SU-DHL-6 (cell line): ENCODE measurements around the gene PLCH1.

Source experiments
- H2AFZ ChIP-seq: fragments of 200-600 bp; sonication (generic); 2 replicates; pipeline ENCODE4 v1.6.1; 2014; ENCODE audit warnings: low read depth, mild to moderate bottlenecking, moderate library complexity, mixed read lengths, antibody characterized with exemption, low read length; ENCODE audit not compliant: severe bottlenecking
- H3F3A ChIP-seq: fragments of 200-600 bp; shearing (Covaris generic); 2 replicates; pipeline ENCODE4 v1.6.0; 2016; ENCODE audit warnings: antibody characterized with exemption, mild to moderate bottlenecking; ENCODE audit not compliant: insufficient read depth
- H3K27ac ChIP-seq: fragments of 200-600 bp; sonication (generic); 2 replicates; pipeline ENCODE4 v1.5.1; 2016; ENCODE audit warnings: low read depth, mild to moderate bottlenecking, low read length, moderate library complexity, mixed read lengths
- H3K27me3 ChIP-seq: fragments of 200-600 bp; sonication (generic), shearing (Covaris generic); 2 replicates; pipeline ENCODE4 v1.6.0; 2014; ENCODE audit warnings: mild to moderate bottlenecking, low read length
- H3K36me3 ChIP-seq: fragments of 200-600 bp; sonication (generic); 2 replicates; pipeline ENCODE4 v1.6.1; 2014; ENCODE audit warnings: mild to moderate bottlenecking, low read length, mixed read lengths
- H3K4me2 ChIP-seq: fragments of 300-600, 200-600 bp; shearing (Covaris generic), sonication (generic); 2 replicates; pipeline ENCODE4 v1.6.0; 2014; ENCODE audit warnings: low read length, low read depth, mild to moderate bottlenecking; ENCODE audit not compliant: poor library complexity, severe bottlenecking
- H3K4me3 ChIP-seq: fragments of 200-600 bp; sonication (generic); 2 replicates; pipeline ENCODE4 v1.5.1; 2014; ENCODE audit warnings: antibody characterized with exemption, low read length, mild to moderate bottlenecking, mixed read lengths; ENCODE audit not compliant: insufficient read depth, poor library complexity, severe bottlenecking
- H3K79me2 ChIP-seq: fragments of 200-600 bp; sonication (generic); 2 replicates; pipeline ENCODE4 v1.6.1; 2014; ENCODE audit warnings: mild to moderate bottlenecking, low read length, moderate library complexity; ENCODE audit not compliant: insufficient read depth
- H3K9ac ChIP-seq: fragments of 200-600 bp; sonication (generic); 2 replicates; pipeline ENCODE4 v1.7.0; 2014; ENCODE audit warnings: mild to moderate bottlenecking, low read length
- H3K9me2 ChIP-seq: fragments of 200-600 bp; sonication (generic); replicated peaks from 2 replicates; pipeline ENCODE4 v1.6.1; 2014; ENCODE audit warnings: low read length; ENCODE audit not compliant: insufficient read depth
- H3K9me3 ChIP-seq: fragments of 200-600 bp; sonication (generic); 2 replicates; pipeline ENCODE4 v1.6.1; 2014; ENCODE audit warnings: low read length, mixed read lengths; ENCODE audit not compliant: insufficient read depth
- H4K20me1 ChIP-seq: fragments of 200-600 bp; sonication (generic); 2 replicates; pipeline ENCODE4 v1.6.1; 2014; ENCODE audit warnings: low read depth, mild to moderate bottlenecking, antibody characterized with exemption, low read length, moderate library complexity, mixed read lengths
- CTCF ChIP-seq: fragments of 200-600 bp; sonication (generic); IDR thresholded peaks from one replicate; pipeline ENCODE4 v1.5.1; 2017; ENCODE audit warnings: antibody characterized with exemption, mild to moderate bottlenecking, low read length, moderate library complexity; ENCODE audit not compliant: insufficient read depth, poor library complexity, severe bottlenecking
- EZH2phosphoT487 ChIP-seq: fragments of 200-600 bp; sonication (generic), shearing (Covaris generic); conservative IDR thresholded peaks from 2 replicates; pipeline ENCODE4 v1.6.1; 2018; ENCODE audit warnings: mild to moderate bottlenecking, antibody characterized with exemption, low read length, moderate library complexity, mixed read lengths

The PLCH1 gene

GRCh38 chr3:155585384-155585783, 159.5 kb downstream of the PLCH1 start:
- Histone ChIP-seq H3K4me2 (no peak overlapping the region), H4K20me1 (no peaks in the 10 kb centered on the region), H3K9me2 (no peaks in the 10 kb centered on the region), H3K9me3 (no peaks in the 10 kb centered on the region), H3K9ac (no peak overlapping the region), H2AFZ (no peak overlapping the region), H3F3A (no peaks in the 10 kb centered on the region), H3K4me3 (no peak overlapping the region), H3K79me2 (no peaks in the 10 kb centered on the region), H3K36me3 (no peaks in the 10 kb centered on the region), H3K27ac (no peak overlapping the region), H3K27me3 (no peaks in the 10 kb centered on the region)
- no peak for TF ChIP-seq EZH2phosphoT487
- TF ChIP-seq CTCF = no peak

GRCh38 chr3:155581579-155581978, 163.3 kb downstream of the PLCH1 start:
- Histone ChIP-seq H3K36me3 (no peaks in the 10 kb centered on the region), H3K9me2 (no peaks in the 10 kb centered on the region), H3K9me3 (no peaks in the 10 kb centered on the region), H3K4me3 (no peak overlapping the region), H3K27ac (no peak overlapping the region), H3K9ac (no peak overlapping the region), H4K20me1 (no peaks in the 10 kb centered on the region), H3K27me3 (no peaks in the 10 kb centered on the region), H3K79me2 (no peaks in the 10 kb centered on the region), H2AFZ (no peak overlapping the region), H3F3A (no peaks in the 10 kb centered on the region), H3K4me2 (no peak overlapping the region)
- no peak for TF ChIP-seq CTCF
- TF ChIP-seq EZH2phosphoT487 = no peak

- no peak overlapping the region for H3K27ac ChIP-seq
- no peak overlapping the region for H3K4me3 ChIP-seq
Measured at GRCh38 chr3:155572085-155572484, 172.8 kb downstream of the PLCH1 start.

More at GRCh38 chr3:155572085-155572484, 172.8 kb downstream of the PLCH1 start:
- no peak for TF ChIP-seq CTCF
- no peak for TF ChIP-seq EZH2phosphoT487
- Histone ChIP-seq H3K79me2 (no peaks in the 10 kb centered on the region), H3K36me3 (no peaks in the 10 kb centered on the region), H3K9me3 (no peaks in the 10 kb centered on the region), H3F3A (no peaks in the 10 kb centered on the region), H2AFZ (no peak overlapping the region), H3K4me2 (no peak overlapping the region), H4K20me1 (no peaks in the 10 kb centered on the region), H3K9ac (no peak overlapping the region), H3K27me3 (no peaks in the 10 kb centered on the region), H3K9me2 (no peaks in the 10 kb centered on the region)
